Measurements from ENCODE around the gene IL1R2.

Gene IL1R2

GRCh38 chr2:101975171-101975870, 16.4 kb upstream of the IL1R2 start:
- DNase-seq = no peak

- no peak for DNase-seq
Measured at GRCh38 chr2:101976891-101977290, 14.9 kb upstream of the IL1R2 start.

- DNase-seq = no peak
Measured at GRCh38 chr2:101980368-101980767, 11.4 kb upstream of the IL1R2 start.

GRCh38 chr2:101981066-101981465, 10.7 kb upstream of the IL1R2 start:
- no peak for DNase-seq

DNA sequence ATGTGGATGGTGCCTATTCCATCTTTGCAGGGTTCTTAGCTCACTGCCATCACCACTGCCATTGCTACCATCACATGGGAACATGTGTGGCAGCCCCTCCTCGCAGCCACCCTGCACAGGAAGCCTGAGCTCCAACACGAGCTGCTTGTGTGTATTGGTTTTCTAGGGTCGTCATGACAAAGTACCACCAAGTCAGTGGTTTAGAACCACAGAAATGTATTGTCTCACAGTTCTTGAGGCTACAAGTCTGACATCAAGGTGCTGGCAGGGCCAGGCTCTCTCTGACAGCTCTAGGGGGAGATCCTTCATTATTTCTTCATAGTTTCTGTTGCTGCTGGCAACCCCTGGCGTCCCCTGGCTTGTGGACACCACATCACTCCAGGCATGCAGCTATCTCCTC, 10.3 kb upstream of the IL1R2 start:
- DNase-seq = no peak

DNA sequence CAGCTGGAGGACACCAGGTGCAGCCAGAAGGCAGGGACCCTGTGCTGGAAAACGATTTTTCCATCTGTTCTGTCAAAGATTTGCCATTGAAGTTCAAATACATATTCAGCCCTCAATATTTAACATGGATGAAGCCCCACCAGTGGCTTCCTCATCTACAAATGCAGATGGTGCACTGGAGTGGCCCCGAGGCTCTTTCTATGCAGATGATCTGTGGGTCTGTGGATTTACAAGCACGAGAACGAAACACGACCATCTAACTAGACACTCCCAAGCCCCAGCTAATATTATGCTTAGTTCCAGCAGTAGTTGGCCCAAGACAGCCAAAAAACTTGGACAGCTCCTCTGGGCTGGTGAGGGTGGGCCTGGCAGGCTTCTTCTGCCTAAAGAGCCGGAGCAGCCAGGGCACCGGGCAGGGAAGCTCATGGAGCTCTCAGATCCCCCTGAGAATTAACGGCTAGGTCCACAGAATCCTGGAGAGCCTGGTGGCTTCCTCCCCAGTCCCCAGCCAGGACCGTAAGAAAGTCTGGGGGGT, 9.2 kb upstream of the IL1R2 start:
- DNase-seq = no peak

- no peak for DNase-seq
Measured at GRCh38 chr2:101983486-101983885, 8.3 kb upstream of the IL1R2 start.

DNA sequence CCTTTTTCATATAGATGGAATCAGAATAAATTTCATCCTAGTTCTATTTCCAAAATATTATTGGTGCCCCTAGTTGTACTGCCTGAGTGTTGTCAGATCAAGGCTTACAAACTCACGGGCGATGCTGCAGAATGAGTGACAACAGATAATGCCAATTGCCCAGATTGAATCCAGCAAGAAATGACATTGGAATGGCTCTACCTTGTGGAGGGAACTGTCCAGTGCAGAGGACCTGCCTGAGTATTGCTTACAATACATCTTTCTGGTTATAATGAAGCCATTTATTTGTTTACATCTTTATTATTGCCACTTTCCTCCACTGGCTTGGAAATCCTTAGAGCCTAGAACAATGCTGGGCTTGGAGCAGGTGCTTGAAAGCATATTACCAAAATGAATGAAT, 7.8 kb upstream of the IL1R2 start:
- no peak for DNase-seq

GRCh38 chr2:101984656-101985055, 7.1 kb upstream of the IL1R2 start:
- no peak for DNase-seq

DNA sequence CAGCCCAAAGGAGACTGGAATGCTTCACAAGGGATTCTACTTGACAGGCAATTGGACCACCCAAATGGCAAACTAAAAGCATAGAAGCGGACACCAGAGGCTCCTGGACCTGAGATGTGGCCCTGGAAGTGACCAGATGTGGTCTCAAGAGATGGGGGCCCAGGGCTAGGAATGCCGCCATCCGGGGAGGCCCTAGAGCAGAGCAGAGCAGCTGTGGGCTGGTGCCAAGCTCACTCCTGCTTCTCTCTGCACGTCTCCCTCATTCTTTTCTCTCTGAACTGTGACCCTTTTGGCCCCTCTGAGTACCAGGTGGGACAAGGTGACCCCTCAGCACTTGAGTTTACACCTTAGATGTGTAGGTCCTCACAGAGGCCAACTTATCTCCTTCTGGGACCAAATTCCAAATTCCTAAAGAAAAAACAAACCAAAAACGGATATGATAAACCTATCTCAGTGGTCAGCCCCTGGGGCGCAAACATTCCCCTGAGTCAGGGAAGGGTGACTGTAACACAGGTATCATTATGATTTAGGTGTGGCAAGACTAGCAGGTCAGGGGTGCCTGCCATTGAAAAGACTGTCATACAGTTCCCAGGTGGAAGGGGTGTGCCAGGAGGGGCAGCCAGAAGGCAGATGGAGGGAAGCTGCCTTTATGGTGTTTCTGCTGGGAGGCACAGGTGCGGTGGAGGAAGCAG, 6.5 kb upstream of the IL1R2 start:
- DNase-seq = no peak

DNA sequence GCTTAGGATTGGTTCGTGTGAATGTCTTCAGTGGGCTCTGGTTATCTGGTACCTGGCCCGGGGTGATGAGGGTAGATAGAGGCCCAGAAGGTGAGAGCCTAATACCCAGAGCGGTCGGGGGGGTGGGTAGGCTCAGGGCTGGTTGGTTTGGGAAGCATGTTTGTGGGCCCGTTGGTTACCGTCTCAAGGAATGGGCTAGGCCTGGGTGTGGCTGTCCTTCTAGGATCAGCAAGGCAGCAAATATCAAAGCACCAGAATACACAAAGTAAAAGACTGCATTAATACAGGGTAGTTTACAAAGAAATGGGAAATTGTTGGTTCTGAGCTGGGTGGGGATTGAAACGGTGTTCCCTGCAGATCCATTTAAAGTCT, 6.0 kb upstream of the IL1R2 start:
- no peak for DNase-seq

GRCh38 chr2:101986376-101986775, 5.4 kb upstream of the IL1R2 start:
- DNase-seq = no peak

DNA sequence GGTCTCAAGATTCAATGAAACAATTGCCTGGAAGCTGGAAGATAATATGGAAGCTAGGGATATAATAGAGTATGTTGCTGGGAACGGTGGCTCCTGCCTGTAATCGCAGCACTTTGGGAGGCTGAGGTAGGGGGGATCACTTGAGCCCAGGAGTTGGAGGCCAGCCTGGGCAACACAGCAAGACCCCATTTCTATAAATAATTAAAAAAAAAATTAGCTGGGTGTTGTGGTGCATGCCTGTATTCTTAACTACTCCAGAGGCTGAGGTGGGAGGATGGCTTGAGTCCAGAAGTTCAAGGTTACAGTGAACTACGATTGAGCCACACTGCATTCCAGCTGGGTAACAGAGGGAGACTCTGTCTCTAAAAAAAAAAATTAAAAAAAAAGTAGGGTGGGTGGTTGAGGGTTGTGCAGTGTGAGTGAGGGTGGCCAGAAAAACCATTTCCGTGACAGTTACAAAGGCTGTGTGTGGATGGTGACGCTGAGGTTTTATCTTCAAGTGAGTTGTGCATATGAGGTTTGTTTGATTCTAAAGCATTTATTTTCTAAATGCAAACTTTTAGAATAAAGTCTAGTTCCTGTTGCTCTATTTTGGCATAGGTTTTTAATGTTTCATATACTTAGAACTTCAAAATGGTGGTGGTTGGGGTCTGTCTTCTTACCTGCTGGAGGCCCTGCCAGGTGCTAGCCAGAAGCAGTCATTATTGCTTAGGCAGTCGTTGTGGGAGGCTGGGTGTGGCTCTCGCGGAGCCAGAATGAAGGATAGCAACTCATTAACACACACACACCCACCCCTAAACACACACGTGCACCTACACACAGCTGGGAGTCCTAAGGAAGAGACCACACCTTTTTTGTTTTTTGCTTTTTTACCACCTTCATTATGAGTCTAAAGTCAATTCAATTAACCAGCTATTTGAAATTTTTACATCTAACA, 4.7 kb upstream of the IL1R2 start:
- no peak for DNase-seq

GRCh38 chr2:101987832-101988231, 3.9 kb upstream of the IL1R2 start:
- no peak for DNase-seq

DNA sequence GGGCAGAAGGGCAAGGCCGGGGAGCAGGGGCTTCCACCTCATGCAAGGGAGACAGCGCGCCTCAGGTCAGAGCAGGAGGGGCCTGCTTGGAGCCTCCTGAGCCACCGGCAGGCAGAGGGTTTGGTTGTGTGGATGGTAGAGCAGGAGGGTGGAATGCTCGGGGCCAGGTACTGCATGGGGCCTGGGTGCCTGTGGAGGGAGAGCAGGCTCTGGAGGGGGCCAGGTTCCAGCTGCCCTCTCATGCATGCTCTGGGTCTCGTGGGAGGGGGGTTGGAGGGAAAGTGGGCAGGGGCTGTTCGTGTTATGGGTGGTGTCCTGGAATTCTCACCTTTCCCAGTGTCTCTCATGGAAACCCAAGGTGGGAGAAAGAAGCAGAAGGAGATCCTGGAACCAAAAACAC, 3.2 kb upstream of the IL1R2 start:
- no peak for DNase-seq

GRCh38 chr2:101989740-101990460, 1.9 kb upstream of the IL1R2 start:
- no peak for DNase-seq

DNA sequence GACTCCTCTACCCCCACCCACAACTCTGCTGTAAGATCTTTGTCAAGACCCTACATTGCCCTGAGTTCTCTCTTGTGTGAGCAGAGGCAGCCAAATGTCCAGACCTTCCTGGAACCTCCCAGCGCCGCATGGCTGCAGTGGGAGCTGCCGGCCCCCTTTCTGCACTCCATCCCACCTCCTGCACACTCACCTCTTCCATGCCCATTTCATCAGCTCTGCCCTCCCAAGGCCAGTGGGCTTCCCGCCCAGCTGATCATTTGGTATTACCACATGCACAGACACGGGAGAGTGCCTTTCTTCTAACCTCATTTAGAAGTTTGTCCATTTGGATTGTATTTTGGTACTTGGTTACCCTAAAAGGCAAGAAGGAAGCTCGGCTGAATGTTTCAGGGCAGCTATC, 2.0 kb downstream of the IL1R2 start:
- DNase-seq = no peak

- DNase-seq = no peak
Measured at GRCh38 chr2:101995019-101995418, 3.3 kb downstream of the IL1R2 start.

GRCh38 chr2:101995804-101996203, 4.0 kb downstream of the IL1R2 start:
- no peak for DNase-seq

- DNase-seq = no peak
Measured at GRCh38 chr2:101998556-101998895, 6.8 kb downstream of the IL1R2 start.

DNA sequence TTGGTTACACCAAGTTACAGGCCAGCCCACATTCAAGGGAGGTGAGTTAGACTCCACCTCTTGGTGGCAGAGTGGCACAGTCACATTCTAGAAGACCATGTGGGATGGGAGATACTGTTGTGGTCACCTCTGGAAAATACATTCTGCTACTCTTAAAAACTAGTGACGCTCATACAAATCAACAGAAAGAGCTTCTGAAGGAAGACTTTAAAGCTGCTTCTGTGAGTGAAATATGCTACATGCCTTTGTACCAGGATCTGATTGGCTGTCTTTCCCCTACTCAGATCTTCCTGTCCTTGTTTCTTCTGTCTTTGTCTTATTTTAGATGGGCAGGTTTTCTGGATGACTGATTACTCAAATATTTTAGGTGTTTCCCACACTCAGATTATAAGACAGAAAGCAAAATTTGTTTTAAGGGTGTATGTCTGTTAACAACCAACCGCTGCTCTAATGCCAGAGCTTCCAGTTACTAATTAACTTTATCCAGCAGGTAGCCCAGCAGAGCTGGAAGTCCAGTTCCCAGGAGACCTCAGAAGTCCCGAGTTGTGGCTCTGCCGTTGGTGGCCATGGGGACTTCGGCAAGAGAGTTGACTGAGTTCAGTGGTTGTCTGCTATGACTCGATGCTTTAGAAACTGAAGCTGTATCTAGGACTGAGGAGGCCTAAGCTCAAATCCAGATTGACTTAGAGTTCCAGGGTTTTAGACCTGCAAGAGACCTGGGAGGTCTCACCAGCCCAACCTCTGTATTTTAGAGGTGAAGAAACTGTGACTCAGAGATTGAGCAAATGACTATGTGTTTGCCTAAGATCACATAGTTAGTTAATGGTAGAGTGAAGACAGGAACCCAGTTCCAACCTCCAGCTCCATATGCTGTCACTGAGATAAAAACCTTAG, 7.4 kb downstream of the IL1R2 start:
- peak; percentile 23 for DNase-seq

DNA sequence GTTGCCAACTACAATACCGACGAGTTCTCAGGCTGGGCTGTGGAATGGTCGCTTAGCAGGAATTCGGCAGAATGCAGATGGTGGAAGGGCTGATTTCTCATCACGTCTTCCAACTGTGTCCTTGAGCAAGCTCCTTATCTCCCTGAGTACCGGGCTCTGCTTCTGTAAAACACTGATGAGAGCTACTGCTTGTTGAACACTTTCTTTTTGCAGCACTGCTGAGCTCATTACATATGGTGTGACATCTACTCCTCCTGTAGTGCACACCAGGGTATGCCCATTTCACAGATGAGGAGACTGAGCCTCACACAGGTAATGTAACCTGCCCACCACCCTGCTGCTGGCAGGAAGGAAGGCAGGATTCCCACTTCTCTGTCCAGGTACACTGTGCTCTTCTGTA, 8.3 kb downstream of the IL1R2 start:
- DNase-seq = no peak

Measured in stimulated activated CD4-positive, alpha-beta T cell treated with anti-CD3 and anti-CD28 coated beads, Interleukin-4, amount 100 ng/mL, for 1 hour (primary cell).